ENCODE results near the gene TAOK1.
"Not testable (repeated sequence)": the region's sequence is repeated elsewhere in the genome, so short reads cannot be mapped to it uniquely, and the experiment has no call there.

The TAOK1 gene

GRCh38 chr17:29549177-29549923, 159.2 kb downstream of the TAOK1 start:
- DNase-seq (ENCODE audit: low read depth), result no peak

GRCh38 chr17:29555840-29556239, 165.7 kb downstream of the TAOK1 start:
- DNase-seq (ENCODE audit: low read depth), result no peak

DNA sequence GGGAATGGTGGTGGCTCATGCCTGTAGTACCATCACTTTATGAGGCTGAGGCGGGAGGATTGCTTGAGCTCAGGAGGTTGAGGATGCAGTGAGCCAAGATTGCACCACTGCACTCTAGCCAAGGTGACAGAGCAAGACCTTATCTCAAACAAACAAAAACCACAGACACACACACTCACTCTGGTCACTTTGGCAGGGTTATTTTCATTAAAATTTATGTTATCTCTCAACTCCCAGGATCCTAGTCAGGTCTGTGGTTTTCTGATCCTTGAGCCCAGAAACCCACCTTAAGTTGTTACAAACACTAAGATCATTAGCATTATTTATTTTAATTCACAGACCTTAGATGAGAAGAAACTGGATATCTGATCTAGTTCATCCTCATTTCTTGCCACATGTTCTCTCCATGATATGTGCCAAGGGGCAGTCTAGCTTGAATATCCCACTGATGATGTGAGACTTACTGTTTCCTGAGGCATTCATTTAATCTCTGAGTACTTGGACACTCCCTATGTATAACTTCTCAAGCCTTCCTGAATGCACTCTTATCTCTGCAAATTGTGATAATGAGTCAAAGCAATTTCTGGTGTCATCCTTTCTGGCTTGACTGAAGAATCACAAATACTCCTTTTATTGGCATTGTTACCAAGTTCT, 167.0 kb downstream of the TAOK1 start:
- no peak for DNase-seq (ENCODE audit: low read depth)

DNA sequence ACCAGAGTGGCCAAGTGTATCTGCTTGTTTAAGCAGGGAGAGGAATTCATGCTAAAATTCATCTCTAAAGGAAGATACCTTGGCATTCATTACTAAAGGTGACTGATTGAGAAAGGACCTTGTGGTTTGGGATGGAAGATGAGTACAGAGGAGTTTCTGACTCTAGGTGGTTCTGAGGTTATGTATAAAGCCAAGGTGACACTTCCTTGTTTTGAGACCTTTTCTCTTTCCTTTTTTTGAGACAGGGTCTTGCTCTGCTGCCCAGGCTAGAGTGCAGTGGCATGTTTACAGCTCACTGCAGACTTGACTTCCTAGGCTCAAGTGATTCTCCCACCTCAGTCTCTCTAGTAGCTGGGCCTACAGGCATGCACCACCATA, 167.6 kb downstream of the TAOK1 start:
- no peak for DNase-seq (ENCODE audit: low read depth)

GRCh38 chr17:29558139-29558538, 168.0 kb downstream of the TAOK1 start:
- not testable (repeated sequence) for DNase-seq (ENCODE audit: low read depth)

DNA sequence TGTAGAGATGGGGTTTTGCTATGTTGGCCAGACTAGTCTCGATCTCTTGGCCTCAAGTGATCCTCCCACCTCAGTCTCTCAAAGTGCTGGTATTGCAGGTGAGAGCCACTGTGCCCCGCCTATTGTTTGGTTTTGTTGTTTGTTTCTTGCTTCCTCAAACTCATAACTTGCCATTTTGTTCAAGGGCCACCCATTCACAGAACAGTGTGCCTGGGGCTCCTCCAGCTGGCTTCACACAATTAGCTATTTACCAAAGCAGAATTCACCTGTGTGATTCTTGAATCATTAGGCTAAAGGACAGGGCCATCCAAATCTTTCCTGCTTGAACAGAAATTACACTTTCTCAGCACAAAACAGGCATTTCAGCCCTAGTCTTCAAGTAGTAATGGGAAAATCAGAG, 169.5 kb downstream of the TAOK1 start:
- no peak for DNase-seq (ENCODE audit: low read depth)

- no peak for DNase-seq (ENCODE audit: low read depth)
Measured at GRCh38 chr17:29560316-29560715, 170.2 kb downstream of the TAOK1 start.

GRCh38 chr17:29561554-29562517, 171.7 kb downstream of the TAOK1 start:
- no peak for DNase-seq (ENCODE audit: low read depth)

GRCh38 chr17:29562615-29563014, 172.5 kb downstream of the TAOK1 start:
- no peak for DNase-seq (ENCODE audit: low read depth)

DNA sequence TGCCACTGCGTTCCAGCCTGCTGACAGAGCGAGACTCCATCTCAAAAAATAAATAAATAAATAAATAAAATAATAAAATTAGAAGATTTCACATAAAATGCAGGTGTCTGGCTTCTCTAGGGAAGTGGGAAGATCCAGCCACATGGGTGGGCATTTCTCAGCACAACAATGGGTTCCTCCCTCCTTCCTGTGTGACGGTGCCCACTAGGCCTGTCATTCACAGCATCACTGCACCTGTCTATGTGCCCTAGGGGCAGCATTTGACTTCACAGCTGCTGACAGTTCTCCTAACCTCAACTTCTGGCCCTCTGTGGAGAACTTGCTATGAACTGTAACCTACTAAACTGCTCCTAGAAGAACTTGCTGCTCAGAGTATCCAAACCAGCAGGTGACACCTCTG, 173.7 kb downstream of the TAOK1 start:
- DNase-seq (ENCODE audit: low read depth), result no peak

GRCh38 chr17:29565643-29566472, 175.7 kb downstream of the TAOK1 start:
- no peak for DNase-seq (ENCODE audit: low read depth)

- DNase-seq (ENCODE audit: low read depth), result no peak
Measured at GRCh38 chr17:29566473-29567303, 176.5 kb downstream of the TAOK1 start, which contains the start of gene ABHD15. Gene ABHD15, minus strand, starts transcription at chr17:29567037. Its CDS starts 71 bp downstream, at chr17:29566966.

DNA sequence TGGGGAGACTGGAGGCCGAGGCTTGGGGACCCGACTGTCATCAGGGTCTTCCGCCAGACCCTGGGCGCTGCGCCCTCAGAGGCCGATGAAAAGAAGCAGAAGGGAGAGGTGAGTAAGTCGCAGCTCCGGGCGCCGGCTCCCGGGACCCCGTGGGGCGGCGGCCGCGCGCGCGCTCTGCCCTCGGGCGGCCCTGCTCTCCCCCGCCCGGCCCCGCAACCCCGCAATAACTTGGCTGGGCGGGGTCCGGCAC, 177.1 kb downstream of the TAOK1 start:
- DNase-seq (ENCODE audit: low read depth), result no peak

DNA sequence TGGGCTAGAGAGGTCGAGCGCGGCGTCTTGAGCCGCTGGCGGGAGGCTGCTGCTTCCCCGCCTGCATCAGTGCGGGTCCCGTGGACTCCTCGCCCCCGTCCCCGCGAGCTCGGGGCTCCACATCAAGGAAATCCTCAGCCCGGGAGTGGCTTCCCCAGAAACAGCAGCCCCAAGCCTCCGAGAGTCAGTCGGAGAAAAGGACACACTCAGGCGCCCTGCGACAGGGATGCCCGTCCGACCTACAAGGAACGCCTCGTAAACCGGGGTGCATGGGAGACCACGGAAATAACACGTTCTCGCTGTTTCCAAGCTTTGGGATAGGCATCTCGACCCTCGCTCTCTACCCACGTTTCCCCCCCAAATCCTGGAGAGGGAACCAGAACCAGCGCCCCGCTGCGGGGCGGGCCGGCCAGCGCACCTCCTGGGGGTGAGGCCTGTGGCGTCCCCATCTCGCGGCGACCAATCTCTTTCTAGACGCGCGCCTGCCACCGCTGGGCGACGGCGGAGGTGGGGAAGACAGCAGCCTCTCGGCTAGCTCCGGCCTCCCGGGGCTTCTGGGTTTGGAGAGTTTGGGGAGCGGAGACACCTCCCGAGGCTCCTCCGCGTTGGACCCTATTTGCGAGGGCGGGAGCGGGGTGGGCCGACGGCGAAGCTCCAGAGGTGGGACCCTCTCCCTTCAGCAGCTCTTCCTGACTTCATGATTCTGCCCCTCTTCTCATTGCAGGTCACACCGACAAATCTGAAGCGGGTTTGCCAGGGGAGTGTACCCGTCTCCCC, 177.6 kb downstream of the TAOK1 start:
- DNase-seq (ENCODE audit: low read depth), result no peak

DNA sequence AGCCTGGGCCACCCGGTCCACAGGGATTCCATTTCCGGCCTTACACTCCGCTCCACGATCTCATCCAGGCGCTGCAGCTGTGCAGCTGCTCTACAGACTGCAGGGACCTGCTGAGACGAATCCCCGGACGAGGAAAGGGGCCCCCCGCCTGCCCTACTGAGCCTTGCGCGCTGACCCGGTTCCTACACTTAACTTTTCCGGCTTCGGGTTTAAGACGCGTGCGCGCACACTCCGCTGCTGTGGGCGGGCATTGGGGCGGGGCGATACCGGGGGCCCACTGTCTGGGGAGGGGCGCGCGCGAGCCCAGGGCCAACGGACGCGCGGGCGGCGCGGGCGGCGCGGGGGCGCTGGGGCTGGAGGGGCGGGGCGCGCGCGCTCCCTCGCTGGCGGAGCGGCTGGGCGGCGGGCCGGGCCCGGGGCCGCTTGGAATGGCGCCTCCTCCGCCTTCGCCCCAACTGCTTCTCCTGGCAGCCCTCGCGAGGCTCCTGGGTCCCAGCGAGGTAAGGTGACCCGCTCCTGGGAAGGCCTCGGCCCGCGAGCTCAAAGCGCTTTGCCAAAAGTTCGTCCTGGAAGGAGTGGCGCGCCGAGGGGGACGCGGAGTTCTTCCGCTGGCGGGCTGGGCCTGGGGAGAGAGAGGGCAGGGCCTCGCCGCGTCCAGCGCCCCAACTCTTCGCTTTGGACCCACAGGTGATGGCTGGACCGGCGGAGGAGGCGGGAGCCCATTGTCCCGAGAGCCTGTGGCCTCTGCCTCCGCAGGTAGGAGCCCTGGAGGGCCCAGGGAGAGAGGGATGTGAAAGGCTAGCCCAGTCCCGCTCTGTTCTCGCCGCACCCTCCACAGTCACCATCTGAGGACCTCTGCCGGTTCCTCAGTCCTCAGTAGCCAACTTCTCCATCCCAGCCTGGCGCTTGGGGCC, 178.4 kb downstream of the TAOK1 start, which contains the start of gene TP53I13:
Gene TP53I13, plus strand, starts transcription at position 371 of the 914 bp plus-strand sequence. Its CDS starts 58 bp downstream, at position 429.
- DNase-seq (ENCODE audit: low read depth), result no peak

DNA sequence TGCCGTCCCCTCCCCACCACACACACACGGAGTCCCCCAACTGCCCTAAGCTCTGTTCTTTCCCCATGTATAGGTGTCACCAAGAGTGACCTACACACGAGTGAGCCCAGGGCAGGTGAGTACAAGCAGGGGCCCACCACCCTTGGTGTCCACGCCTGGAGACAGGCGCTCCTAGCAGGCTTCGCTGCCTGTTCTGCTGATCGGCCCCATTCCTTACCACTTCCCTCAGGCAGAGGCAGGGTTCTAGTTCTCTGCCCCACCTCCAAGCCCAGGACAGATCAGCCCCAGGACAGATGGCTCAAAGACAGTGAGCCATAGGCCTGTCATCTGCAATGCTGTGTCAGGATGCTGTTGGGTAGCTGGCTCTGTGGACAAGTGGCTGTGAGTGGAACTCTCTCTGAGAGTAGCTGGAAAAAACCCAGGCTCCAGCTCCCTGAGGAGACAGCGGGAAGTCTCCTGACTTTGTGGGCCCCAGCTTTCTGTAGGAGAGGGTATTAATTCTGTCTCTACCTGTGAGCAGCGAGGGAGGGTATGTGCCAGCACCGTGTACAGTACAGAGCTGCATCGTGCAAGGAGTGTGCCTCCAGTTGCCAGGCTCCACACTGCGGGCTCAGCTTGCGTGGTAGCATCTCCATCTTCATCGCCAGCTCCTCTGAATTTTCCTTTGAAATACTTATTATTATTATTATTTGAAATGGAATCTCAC, 179.2 kb downstream of the TAOK1 start:
- DNase-seq (ENCODE audit: low read depth), result no peak

- DNase-seq (ENCODE audit: low read depth), result no peak
Measured at GRCh38 chr17:29570521-29570920, 180.4 kb downstream of the TAOK1 start.

DNA sequence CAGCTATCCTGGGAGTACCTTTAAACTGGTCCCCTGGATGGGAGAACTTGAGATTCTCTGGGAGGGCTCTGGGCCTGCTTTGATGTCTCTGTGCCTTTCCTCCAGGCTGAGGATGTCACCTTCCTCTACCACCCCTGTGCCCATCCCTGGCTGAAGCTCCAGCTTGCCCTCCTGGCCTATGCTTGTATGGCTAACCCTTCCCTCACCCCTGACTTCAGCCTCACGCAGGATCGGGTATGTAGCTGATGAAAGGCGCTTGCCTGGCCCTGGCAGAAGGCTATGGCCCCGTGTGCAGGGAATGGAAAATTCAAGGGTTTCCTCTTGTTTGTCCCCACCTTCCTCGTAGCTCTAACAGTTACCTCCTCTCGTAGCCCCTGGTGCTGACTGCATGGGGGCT, 181.3 kb downstream of the TAOK1 start:
- DNase-seq (ENCODE audit: low read depth), result no peak

Measured in HS-5 (cell line).